ENCODE results near the gene ATP10D.
A peak's percentile ranks its signal among the peaks of the same experiment; 100 is the strongest.
"Not testable (repeated sequence)": the region's sequence is repeated elsewhere in the genome, so short reads cannot be mapped to it uniquely, and the experiment has no call there.

The ATP10D gene

DNA sequence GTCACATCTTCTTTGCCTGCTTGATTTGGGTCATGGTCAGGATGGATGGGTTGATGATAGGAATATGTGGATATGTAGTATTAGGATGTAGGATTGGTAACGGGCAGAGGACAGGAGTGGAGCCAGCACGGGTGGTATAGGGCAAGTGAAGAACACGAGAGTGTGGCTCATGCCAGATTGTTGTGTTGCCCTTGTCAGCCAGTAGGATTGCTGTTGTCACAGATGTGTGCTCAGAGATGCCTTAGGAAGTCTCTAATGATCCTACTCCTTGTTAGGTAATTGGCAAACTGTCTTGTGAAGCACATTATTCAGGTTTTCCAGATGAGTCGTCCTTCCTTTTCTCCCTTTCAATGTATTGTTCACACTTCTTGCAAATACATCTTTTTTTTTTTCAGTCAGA, 5.5 kb downstream of the ATP10D start:
- peak; percentile 26 for DNase-seq

- no peak for DNase-seq
Measured at GRCh38 chr4:47493238-47494123, 8.4 kb downstream of the ATP10D start.

DNA sequence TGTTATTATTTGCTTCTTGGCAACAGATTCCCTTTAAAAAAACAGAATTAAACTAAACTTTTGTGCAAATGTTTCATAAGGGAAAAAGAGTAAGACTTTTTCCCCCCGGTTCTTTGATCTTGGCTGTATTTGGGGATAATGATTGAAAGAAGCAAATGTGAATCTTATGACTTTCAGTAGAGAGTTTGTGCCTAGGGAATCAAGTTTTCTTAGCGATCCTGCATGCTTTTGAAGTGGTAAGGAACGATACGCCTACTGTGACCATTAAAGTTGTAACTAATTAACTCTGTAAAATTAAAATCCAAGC, 9.0 kb downstream of the ATP10D start:
- DNase-seq: no peak

- DNase-seq: no peak
Measured at GRCh38 chr4:47498899-47499298, 13.8 kb downstream of the ATP10D start.

DNA sequence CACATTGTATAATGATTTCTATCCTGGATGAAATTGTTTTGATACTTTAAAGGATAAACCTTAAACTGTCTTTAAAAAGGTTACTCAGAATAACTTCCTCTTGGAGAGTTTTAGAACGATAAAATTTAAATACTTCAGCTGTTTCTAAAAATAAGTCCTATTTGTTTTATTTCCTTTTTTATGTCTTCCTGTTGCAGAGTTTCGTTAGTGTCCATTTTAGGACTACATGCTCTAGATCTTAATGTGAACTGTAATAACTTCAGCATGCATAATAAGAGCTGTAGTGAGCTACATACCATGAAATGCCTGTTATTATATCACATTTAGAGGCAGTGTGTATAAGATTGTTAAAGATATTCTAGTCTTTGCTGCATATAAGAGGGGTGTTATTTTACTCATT, 14.6 kb downstream of the ATP10D start:
- DNase-seq: no peak

DNA sequence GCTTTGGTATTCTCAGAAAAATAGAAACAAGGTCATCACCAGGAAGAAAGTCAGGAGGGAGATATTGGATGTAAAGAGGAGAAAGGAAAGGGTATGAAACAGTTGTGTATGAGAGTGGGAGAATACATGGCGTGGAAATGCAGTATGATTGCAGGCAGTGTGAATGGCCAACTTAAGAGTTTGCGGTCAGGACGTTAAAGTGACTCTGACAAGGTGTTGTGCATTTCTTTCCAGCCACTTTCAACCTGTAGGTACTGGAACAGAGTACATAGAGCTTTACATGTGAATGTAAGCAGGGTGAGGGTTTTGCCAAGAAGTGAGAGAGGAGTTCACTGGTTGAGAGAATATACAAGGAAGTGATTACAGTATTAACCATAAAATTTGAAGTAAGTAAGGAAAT, 15.7 kb downstream of the ATP10D start:
- DNase-seq: no peak

DNA sequence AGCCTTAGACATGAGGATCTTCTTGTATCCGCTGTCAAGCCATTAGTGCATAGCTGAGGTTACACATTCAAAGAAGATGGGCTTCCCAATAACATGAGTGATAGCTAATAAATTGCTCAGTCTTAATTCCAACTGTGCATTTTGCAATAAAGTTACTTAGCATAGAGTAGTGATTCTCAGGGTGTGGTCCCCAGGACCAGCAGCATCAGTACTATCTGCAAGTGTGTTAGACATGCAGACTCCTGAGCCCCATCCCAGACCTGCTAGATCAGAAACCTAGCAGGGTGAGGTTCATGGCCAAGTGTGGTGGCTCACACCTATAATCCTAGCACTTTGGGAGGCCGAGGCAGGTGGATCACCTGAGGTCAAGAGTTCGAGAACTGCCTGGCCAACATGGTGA, 20.1 kb downstream of the ATP10D start:
- no peak for DNase-seq

DNA sequence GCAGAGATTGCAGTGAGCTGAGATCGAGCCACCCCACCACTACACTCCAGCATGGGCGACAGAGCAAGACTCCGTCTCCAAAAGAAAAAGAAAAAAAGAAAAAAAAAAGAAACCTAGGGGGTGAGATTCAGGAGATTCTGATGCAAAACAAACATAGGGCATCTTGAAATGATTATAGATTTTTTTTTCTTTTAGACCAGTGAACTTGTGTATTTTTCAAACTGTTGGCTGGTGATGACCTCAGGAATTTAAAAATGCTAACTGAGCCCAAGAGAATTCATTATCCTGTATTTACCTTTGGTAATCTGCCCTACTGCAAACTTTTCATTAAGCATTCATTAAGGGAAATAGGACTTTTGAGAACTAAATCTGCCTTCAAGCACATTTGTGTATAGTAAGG, 20.6 kb downstream of the ATP10D start:
- no peak for DNase-seq

- DNase-seq: no peak
Measured at GRCh38 chr4:47510506-47511143, 25.6 kb downstream of the ATP10D start.

- no peak for DNase-seq
Measured at GRCh38 chr4:47513461-47513860, 28.4 kb downstream of the ATP10D start.

DNA sequence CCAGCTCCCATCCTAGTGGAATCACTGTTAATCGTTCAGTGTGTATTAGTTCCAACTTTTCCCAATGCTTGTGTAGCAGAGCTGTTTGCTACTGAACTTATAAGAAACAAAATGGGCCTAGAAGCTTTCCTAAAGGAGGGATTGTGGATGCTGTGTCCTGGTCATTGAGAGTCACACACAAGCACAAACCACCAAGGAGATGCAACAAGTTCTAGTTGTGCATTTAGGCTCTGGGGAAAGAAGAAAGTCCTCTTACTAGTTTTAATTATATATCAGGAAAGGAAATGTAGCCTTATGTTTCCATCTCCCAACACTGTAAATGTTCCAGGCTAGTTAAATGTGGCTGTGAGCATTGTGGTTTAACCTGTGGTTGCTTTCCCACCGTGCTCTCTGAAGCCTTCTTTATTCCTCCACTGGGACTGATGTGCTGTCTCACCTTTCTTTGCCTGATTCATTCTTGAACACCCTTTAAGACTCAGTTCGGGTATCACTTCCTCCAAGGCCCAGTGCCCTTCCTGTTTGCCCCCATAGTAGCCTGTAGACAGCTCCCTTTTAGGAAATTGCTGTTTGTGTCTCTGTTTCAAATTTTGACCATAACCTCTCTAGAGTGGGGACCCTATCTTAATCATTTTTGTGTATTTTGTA, 34.3 kb downstream of the ATP10D start:
- no peak for DNase-seq

- no peak for DNase-seq
Measured at GRCh38 chr4:47525154-47525819, 40.2 kb downstream of the ATP10D start.

DNA sequence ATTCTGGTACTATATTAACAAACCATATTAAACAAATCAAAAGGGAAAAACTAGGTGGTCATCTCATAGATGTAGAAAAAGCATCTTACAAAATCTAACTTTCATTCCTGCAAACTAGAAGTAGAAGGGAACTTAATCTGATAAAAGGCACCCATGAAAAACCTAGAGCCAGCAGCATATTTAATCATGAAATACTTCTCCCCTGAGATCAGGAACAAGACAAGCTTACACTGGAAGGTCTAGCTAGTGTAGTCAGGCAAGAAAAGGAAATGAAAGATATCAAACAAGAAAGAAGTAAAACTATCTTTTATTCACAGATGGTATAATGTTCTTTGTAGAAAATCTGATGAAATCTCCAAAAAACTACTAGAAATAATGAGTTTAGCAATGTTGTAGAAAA, 41.2 kb downstream of the ATP10D start:
- DNase-seq: no peak

- not testable (repeated sequence) for DNase-seq
Measured at GRCh38 chr4:47528646-47529045, 43.6 kb downstream of the ATP10D start.

DNA sequence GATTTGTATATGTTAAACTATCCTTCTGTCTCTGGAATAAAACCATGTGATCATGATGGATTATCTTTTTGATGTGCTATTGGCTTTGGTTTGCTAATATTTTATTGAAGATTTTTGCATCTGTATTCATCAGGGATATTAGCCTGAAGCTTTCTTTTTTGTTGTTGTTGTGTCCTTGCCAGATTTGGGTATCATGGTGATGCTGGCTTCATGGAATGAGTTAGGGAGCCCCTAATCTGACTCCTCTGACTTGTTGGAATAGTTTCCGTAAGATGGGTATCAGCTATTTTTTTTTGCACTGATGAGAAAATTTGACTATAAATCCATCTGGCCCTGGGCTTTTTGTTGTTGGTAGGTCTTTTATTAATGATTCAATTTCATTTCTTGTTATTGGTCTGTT, 45.7 kb downstream of the ATP10D start:
- DNase-seq: no peak

- DNase-seq: peak; percentile 40
Measured at GRCh38 chr4:47531241-47531953, 46.3 kb downstream of the ATP10D start.

DNA sequence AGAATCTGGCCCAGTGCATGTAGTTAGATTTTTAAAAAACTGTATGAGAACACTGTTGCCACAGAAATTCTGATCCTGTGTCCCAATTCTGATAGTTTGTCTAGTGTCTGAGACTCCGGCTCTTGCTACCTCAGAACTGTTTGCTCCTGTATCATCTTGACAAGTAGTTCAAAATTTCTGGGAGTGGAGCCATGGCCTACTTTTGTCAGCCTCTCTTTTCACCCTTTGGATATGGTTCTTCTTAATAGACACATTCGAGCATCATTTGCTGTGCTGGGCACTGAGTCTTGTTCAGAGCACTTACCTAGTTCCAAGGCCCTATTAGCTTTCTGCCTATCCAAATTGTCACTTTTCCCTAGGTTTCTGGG, 46.9 kb downstream of the ATP10D start:
- DNase-seq: no peak

DNA sequence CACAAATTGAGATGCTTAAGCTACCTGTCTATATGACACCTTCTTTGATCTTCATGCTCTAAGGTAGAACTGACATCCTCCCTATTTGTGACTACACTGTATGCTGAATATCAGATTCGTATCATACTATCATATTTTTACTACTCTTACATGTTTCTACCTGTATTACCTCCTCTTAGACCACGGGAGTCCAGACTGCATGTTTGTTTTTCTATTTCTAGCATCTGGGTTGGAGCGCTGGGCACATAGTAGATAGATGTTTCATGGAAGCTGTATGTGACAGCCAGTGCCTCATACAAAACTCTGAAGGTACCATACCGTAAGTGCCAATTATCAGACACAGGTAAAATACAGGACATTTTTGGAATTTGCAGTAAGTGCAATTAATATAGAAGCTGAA, 47.6 kb downstream of the ATP10D start:
- no peak for DNase-seq

DNA sequence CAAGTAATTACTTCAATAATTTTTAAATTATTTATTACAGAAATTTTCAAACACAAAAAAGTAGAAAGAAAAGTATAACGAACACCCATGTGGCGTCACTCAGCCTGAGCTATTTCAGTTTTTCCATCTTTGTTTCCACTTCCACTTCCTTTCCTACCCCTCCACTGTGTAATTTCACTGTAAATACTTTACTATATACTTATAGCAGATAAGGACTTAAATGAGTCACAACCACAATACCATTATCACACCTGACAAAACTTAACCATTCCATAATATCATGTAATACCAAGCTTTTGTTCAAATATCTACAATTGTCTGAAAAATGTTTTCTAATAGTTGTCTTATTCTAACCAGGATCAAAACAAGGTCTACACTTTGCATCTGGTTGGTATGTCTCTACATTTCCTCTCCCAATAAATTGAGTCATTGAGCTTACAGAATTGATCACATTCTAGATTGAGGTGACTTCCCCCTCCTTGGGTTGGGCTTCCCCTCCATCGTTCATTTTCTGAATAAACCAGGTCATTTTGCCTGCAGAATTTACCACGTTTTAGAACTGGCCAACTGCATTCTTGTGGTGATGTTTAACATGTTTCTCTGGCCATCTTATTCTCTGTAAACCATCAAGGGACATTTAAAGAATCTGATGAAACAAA, 48.7 kb downstream of the ATP10D start:
- peak; percentile 12 for DNase-seq

- DNase-seq: no peak
Measured at GRCh38 chr4:47534772-47535171, 49.7 kb downstream of the ATP10D start.

- DNase-seq: no peak
Measured at GRCh38 chr4:47535567-47536147, 50.6 kb downstream of the ATP10D start.

DNA sequence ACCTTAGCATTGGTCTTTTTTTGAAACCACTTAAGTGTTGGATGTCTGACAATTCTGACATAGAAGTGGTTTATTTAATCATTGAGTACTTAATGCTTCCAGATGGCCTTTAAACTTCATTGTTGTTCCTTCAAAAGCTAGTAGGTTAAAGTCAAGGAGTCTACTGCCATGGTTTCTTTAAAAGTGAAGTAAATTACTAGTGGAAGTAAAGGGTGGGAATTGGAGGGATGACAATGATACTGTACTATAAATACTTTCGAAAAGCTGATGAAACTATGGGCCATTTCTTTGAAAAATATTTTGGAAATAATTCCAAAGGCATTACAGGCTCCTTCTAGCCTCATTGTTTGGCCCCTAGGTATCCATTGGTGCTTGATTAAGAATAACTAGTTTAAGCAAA, 51.9 kb downstream of the ATP10D start:
- DNase-seq: no peak
